Left kidney (tissue), 2 donors: ENCODE measurements around the gene ITIH5. TPM values are rescaled to one million over a fixed set of nuclear protein-coding genes. Genes with fewer than 3 reads are reported as not detected.

Source experiments
- DNase-seq: peaks from one replicate; pipeline ENCODE4 v3.0.0-alpha.2; 2013
- polyA plus RNA-seq: library from polyadenylated mRNA; unstranded; fragments of 120-200 nt; gene quantifications from one replicate; pipeline ENCODE4 v1.2.1, GENCODE V29; 2013; ENCODE audit not compliant: insufficient read length

ITIH5 gene
- polyA plus RNA-seq, 1 donor: 31.2 TPM

GRCh38 chr10:7587865-7588188 is 78.9 kb downstream of the ITIH5 start:
- DNase-seq: no peak

- DNase-seq: no peak
These were observed 79.5 kb downstream of the ITIH5 start for GRCh38 chr10:7587168-7587864.

- no peak for DNase-seq
These were observed 81.5 kb downstream of the ITIH5 start for GRCh38 chr10:7585228-7585627.

- no peak for DNase-seq
These were observed 83.1 kb downstream of the ITIH5 start for GRCh38 chr10:7583626-7584025.

- no peak for DNase-seq
These were observed 86.2 kb downstream of the ITIH5 start for GRCh38 chr10:7580520-7580919.

- DNase-seq: no peak
These were observed 87.1 kb downstream of the ITIH5 start for GRCh38 chr10:7579681-7580080.

GRCh38 chr10:7577579-7577978 is 89.2 kb downstream of the ITIH5 start:
- DNase-seq: no peak

GRCh38 chr10:7577176-7577575 is 89.6 kb downstream of the ITIH5 start:
- no peak for DNase-seq

- DNase-seq: no peak
These were observed 90.4 kb downstream of the ITIH5 start for GRCh38 chr10:7576340-7576739.

- DNase-seq: no peak
These were observed 94.4 kb downstream of the ITIH5 start for GRCh38 chr10:7572391-7572790.

- no peak for DNase-seq
These were observed 94.8 kb downstream of the ITIH5 start for GRCh38 chr10:7571981-7572380.

GRCh38 chr10:7567911-7568620 is 98.7 kb downstream of the ITIH5 start:
- DNase-seq: no peak

GRCh38 chr10:7566891-7567290 is 99.9 kb downstream of the ITIH5 start:
- no peak for DNase-seq

- no peak for DNase-seq
These were observed 100.9 kb downstream of the ITIH5 start for GRCh38 chr10:7565871-7566270.

- no peak for DNase-seq
These were observed 103.0 kb downstream of the ITIH5 start for GRCh38 chr10:7563770-7564169.

- no peak for DNase-seq
These were observed 103.4 kb downstream of the ITIH5 start for GRCh38 chr10:7563368-7563767.

GRCh38 chr10:7561985-7562384 is 104.8 kb downstream of the ITIH5 start:
- no peak for DNase-seq

GRCh38 chr10:7561216-7561893 is 105.4 kb downstream of the ITIH5 start:
- DNase-seq: no peak

GRCh38 chr10:7560519-7560918 is 106.2 kb downstream of the ITIH5 start:
- DNase-seq: no peak

GRCh38 chr10:7559386-7559785 is 107.4 kb downstream of the ITIH5 start:
- no peak for DNase-seq

GRCh38 chr10:7558036-7558435 is 108.7 kb downstream of the ITIH5 start:
- no peak for DNase-seq

GRCh38 chr10:7553531-7553930 is 113.2 kb downstream of the ITIH5 start:
- DNase-seq: no peak

- DNase-seq: peak; percentile 45
These were observed 114.6 kb downstream of the ITIH5 start for GRCh38 chr10:7551950-7552716.
